HG03103 (cell line): ENCODE measurements around the gene SNTG2.
"Not testable (repeated sequence)": the region's sequence is repeated elsewhere in the genome, so short reads cannot be mapped to it uniquely, and the experiment has no call there.

Experiments used
- ATAC-seq: cut with Tn5 transposase; IDR thresholded peaks from one replicate; pipeline ENCODE4 v1.9.1; 2021; ENCODE audit warnings: low read depth; ENCODE audit not compliant: unreplicated experiment

The SNTG2 gene

GRCh38 chr2:1081451-1082225 is 131.0 kb downstream of the SNTG2 start:
- no peak for ATAC-seq

DNA sequence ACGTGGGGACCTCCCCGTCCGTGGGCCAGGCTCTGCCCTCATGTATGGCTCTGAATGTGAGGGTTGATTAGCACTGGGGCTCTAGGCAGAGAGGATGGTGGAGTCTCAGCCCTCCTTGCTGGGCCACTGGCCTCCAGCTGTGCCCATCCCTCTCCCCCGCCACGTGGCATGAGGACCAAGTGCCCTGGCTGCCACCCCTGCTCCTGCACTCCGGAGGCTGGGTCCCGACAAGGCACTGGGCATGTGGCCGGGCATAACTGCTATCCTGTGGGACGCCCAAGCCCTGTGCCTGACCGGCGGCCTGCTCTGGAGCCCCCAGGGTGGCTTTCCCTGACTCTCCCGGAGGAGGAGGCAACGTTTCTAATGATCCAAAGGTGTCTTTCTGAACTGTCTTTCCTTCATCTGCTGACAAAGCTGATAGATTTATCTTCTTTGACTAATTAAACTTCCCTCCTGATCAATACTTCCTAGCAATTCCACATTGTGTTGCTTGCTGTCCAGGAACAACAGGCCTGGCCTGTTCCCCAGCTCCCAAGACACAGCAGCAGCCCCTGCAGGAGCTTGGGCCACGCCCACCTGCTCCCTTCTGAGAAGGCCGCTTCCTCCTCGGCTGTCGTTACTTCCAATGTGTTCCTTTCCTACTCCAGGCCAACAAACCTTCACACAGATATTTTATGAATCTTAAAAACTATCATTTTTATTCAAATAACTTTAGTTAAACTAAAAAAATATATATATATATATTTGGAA is 132.0 kb downstream of the SNTG2 start:
- no peak for ATAC-seq

DNA sequence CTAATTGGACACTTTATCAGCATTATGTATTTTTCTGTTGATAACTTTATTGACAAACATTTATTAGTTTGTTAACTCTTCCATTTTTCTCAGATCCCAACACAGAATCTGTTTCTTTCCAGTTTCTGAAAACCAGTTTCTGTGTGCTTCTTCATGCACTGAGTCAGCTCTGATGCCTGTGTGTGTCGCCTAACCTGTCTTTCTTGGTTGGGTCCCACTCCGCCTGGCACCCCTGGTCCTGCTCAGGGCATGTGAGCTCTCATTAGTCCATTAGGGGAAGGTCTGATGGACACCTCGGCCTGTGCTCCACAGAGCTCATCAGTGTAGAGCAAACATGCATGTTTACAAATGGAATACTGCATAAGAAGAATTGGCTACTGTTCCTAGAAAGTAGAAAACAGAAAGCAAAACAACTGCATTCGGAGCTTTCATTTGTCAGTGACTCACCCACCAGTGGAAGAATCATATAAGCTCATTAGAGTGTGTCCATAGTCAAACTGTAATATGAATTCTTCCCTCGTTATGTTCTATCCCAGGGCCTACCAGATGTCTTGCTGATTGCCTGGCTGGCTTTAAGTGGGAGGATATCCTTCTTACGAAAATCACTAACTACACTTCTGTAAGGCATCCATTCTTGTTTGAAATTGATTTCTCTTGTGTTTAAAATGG is 137.7 kb downstream of the SNTG2 start:
- no peak for ATAC-seq

DNA sequence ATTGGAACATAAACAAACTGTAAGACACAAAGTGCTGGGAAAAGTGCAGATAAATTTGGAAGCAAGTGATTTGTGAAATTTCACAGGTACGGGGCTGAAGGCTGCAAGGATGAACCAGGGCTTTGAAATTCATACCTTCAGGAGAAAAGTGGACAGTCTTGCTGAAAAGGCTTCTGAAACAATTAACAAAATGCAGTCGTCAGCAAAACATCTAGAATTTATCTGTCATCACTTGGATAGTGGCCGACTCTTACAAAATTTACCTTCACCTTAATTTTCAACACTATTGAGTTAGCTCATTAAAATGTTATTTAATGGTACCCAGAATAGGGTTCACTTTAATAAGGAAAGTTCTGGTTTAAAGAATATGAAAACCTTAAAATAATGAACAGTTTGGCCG is 138.3 kb downstream of the SNTG2 start:
- no peak for ATAC-seq

- no peak for ATAC-seq
Measured at GRCh38 chr2:1091895-1092585, 141.4 kb downstream of the SNTG2 start.

- ATAC-seq = not testable (repeated sequence)
Measured at GRCh38 chr2:1093668-1094067, 143.0 kb downstream of the SNTG2 start.

DNA sequence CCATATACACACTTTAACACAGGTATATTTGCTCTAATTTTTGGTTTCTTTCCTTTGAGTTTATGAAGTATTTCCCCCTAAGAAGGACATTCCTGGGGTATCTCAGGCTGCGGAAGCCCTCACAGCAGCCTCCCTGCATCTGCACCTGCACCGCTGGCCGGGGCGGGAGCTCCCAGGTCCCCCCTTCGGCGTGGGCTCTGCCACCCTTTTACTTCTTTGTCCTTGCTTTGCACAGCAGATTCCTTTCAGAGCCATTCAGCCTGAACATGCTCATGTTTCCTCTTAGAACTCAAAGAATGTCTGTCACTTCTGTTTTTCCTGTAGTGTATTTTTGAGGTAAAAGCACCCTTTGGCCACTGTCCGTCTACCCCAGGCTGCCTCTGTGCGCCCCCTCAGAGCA is 146.5 kb downstream of the SNTG2 start:
- ATAC-seq = no peak

GRCh38 chr2:1099418-1099817 is 148.8 kb downstream of the SNTG2 start:
- ATAC-seq = no peak

GRCh38 chr2:1101011-1101782 is 150.5 kb downstream of the SNTG2 start:
- no peak for ATAC-seq

- no peak for ATAC-seq
Measured at GRCh38 chr2:1101982-1102590, 151.4 kb downstream of the SNTG2 start.

DNA sequence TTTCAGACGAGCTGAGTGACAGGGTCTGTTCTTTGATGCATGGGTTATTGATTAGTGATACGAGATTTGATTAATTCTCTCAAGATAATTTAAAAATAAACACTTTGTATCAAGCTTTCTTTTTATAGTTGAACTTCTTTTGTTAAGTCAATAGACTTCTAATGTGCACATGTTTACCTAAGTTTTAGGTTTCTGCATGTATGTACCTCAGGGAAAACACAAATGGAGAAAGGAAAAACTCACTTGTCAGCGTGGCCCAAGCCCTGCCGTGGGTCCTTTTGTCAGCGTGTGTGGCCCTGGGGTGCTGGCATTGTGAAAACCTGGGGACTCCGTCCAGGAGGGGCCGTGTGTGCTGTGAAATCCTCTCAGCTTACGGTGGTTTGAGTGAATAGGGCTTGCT is 153.7 kb downstream of the SNTG2 start:
- ATAC-seq = no peak

- not testable (repeated sequence) for ATAC-seq
Measured at GRCh38 chr2:1106344-1106743, 155.7 kb downstream of the SNTG2 start.

DNA sequence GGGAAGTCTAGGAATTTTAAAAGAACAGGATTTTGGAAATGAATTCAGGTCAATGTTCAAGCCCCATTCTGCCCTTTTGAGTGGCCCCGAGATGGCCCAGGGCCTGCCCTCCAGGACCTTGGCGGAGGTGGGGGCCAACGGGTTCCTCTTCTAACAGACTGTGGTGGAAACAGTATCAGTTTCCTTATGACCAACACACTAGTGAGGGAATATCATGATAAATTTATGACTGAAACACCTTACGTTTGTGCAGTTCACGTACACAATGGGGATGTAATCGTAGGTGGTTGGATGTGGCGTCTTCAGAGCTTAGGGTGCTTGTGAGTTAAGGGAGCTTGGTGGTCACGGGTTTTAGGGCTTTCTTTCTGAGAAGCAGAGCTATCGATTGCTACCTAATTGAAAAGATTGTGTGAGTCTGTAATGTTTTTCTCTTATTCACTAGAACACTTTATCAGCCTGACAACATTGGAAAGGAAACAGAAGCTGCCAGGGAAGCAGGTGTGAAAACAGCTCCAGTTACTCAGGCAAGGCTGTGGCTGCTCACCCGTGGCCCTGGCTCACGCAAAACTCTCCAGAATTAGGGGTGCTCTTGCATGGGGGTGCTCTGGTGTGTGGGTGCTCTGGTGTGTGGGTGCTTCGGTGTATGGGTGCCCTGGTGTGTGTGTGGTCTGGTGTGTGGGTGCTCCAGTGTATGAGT is 165.3 kb downstream of the SNTG2 start:
- ATAC-seq = no peak

GRCh38 chr2:1117569-1117968 is 166.9 kb downstream of the SNTG2 start:
- ATAC-seq = no peak

DNA sequence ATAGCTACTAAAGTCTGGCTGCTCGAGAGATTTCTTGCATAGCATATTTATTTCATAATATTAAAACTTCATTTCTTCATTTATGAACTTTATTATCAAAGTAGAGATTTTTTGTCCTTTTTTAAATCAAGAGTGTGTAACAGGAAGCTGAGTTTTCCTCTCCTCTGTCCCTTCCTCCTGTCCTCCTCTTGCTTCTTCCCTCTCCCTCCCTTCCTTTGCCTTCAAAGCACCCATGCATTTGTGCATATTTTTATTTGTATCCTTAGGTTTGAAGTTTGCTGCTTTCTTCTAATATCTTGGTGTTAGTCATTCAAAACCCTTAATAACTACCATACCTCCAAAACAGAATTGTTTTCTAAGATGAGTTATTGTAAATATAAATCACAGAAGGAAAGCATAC is 174.6 kb downstream of the SNTG2 start:
- no peak for ATAC-seq

GRCh38 chr2:1125633-1126370 is 175.2 kb downstream of the SNTG2 start:
- no peak for ATAC-seq

DNA sequence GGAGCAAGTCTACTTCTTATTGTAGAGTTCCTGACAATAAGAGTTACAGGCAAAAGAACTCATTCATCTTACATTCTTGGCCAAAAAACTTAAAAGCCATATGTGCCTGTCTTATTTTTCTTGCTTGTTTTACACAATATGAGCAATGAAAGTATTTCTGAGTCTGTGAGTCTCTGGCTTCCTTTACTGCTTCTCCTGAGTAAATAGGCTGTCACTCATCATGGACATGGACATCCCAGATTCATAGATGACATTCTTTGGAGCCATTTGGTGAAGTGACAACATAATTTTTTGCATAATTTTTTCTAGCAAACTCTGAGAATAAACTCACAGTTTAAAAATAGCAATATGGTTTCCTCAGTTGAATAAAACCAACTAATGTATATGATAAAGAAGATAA is 179.3 kb downstream of the SNTG2 start:
- no peak for ATAC-seq

- ATAC-seq = no peak
Measured at GRCh38 chr2:1130922-1131321, 180.3 kb downstream of the SNTG2 start.
